ENCODE measurements around the gene CBX3.

DNA sequence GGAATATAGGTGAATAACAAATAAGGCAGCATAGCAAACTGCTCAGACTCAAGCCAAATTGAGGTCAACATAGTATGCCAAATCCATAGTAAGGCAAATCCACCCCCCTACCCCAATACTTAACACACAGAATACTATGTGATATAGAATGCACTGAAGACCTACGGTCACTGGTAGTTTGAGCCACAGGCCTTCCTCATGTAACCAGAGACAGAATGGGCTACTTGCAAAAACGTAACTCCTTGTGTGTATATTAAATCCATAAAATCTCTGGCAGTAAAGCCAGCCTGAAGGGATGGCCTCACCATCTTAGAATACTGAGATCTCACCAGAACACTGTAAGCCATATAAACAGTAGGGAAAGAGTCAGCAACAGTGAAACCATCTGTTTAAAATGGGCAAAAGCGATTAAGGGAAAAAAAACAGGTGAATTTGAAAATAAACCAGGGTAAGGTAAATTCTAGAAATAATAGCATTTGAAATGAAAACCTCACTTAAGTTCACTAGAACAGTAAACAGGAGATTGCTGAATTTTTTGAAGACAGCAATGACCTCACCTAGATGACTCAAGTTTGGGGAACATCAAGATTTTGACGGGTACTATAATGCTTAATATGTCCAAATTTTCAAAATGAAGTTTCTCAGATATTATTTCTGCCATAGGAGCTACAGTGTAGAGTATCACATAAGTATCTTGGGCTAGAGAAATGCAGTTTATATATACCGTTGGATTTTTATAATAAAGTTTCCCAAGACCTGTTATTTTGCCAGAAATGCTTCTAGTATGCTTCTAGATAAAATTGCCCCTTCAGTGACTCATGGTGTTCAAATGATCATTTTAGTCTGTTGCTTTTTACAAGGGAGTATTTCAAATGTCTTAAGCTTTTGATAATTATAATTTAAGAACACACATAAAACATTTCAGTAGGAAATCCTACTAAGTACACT, 14.9 kb upstream of the CBX3 start:
- TF ChIP-seq, protein P1, sequence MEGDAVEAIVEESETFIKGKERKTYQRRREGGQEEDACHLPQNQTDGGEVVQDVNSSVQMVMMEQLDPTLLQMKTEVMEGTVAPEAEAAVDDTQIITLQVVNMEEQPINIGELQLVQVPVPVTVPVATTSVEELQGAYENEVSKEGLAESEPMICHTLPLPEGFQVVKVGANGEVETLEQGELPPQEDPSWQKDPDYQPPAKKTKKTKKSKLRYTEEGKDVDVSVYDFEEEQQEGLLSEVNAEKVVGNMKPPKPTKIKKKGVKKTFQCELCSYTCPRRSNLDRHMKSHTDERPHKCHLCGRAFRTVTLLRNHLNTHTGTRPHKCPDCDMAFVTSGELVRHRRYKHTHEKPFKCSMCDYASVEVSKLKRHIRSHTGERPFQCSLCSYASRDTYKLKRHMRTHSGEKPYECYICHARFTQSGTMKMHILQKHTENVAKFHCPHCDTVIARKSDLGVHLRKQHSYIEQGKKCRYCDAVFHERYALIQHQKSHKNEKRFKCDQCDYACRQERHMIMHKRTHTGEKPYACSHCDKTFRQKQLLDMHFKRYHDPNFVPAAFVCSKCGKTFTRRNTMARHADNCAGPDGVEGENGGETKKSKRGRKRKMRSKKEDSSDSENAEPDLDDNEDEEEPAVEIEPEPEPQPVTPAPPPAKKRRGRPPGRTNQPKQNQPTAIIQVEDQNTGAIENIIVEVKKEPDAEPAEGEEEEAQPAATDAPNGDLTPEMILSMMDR (IDR thresholded peaks at IDR 0.05) = no peak
- TF ChIP-seq EZH2 (IDR thresholded peaks at IDR 0.05) (no peak), EZH2phosphoT487 (IDR thresholded peaks at IDR 0.05) (no peak)

Data from neural progenitor cell (in vitro differentiated cells).